ENCODE results near the gene ROBO3.

Gene ROBO3

GRCh38 chr11:124920356-124920755, 55.1 kb downstream of the ROBO3 start:
- H3K4me3 ChIP-seq, result peak overlapping the region; percentile 82
- no peak overlapping the region for H3K27ac ChIP-seq
- DNase-seq (ENCODE audit: low spot score), result no peak
- TF ChIP-seq CTCF (IDR thresholded peaks at IDR 0.05), result no peak

- DNase-seq (ENCODE audit: low spot score), result no peak
- peak overlapping the region in 1 of 2 donors; percentile 62 for H3K27ac ChIP-seq
Observed at GRCh38 chr11:124920870-124921609, 55.8 kb downstream of the ROBO3 start.

GRCh38 chr11:124922831-124923230, 57.6 kb downstream of the ROBO3 start:
- no peak for TF ChIP-seq CTCF (IDR thresholded peaks at IDR 0.05)
- DNase-seq (ENCODE audit: low spot score), result no peak
- Histone ChIP-seq H3K4me3 (no peak overlapping the region), H3K27ac (no peak overlapping the region)

More at GRCh38 chr11:124920870-124921609, 55.8 kb downstream of the ROBO3 start:
- TF ChIP-seq CTCF (IDR thresholded peaks at IDR 0.05), result no peak
- peak overlapping the region; percentile 82 for H3K4me3 ChIP-seq

DNA sequence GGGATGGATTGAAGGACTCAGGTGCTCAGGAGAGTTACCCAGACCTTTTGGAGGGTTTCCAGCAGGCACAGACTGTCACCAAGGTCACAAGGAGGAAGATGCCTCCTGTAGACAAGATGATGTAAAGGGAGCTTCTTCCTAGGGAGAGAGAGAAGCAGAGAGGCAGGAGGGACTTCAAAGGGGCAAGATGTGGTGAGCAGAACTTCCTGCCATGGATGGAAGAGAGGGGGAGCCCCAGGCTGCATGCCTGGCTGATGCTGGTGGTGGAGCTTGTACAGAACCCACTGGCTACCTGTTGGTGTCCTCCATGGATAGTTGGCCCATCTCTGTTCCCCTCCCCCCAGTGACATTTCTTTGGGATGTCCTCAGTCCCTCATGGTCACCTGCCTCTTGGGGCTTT, 58.1 kb downstream of the ROBO3 start:
- no peak for DNase-seq (ENCODE audit: low spot score)
- TF ChIP-seq CTCF (IDR thresholded peaks at IDR 0.05), result no peak
- no peak overlapping the region for H3K27ac ChIP-seq

DNA sequence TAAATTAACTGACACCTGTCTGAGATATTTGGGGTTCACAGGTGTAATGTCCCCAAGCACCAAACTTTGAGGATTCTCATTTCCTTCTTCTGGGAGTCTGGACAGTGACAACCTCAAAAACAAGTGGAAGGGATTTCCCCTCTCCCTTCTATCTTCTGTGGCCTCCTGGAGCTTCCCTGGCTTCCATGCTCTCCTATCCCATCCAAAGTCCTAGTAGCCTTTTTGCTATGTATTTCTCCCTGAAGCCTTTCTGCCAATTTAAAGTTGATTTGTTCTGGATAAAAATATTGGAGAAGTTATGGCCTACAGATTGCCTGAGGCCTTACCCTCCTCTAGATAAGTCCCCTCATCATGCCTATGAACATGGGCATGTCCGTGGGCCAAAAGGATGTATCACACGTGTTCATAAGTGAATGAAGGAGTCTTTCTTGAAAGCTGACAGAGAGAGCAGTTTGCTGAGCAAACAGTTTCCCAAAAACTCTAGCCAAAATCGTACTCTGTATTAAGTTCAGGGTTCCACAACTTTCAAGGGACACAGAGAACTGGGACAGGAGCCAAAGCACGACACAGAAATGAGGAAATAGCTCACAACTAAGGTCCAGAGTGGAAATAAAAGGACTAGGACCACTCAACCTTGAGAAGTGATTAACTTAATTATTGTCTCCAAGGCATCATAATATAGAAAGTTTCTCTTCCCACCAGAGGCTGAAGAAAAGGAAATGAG, 63.9 kb downstream of the ROBO3 start:
- no peak for DNase-seq (ENCODE audit: low spot score)
- Histone ChIP-seq H3K27ac (no peak overlapping the region), H3K4me3 (no peak overlapping the region)
- no peak for TF ChIP-seq CTCF (IDR thresholded peaks at IDR 0.05)

More for the DNA sequence above, 58.1 kb downstream of the ROBO3 start:
- H3K4me3 ChIP-seq, result no peak overlapping the region

DNA sequence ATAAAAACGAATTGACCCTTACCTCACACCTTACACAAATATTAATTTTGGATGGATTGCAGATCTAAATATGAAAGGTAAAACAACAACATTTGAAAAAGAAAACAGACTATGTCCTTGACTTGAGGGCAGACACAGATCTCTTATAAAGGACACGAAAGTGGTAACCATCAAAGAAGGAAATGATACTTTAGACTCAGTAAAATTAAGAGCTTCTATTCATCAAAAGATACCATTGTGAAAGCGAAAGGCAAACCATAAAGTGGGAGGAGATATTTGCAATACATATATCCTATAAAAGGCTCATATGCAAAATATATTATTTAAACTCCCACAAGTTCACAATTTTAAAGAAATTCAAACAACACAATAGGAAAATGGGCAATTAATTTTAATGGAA, 65.6 kb downstream of the ROBO3 start:
- no peak for DNase-seq (ENCODE audit: low spot score)
- TF ChIP-seq CTCF (IDR thresholded peaks at IDR 0.05), result no peak
- Histone ChIP-seq H3K4me3 (no peak overlapping the region), H3K27ac (no peak overlapping the region)
